Fibroblast of pulmonary artery (primary cell): ENCODE measurements around the gene ODF4.

ENCODE experiments used
- DNase-seq: peaks from one replicate; pipeline ENCODE4 v3.0.0-alpha.2; 2010; ENCODE audit warnings: low read depth
- H3K4me3 ChIP-seq: replicated peaks from 2 replicates; pipeline ENCODE4 v1.5.1; 2011; ENCODE audit warnings: low read depth, mild to moderate bottlenecking, control low read depth, low read length, moderate library complexity
- CTCF ChIP-seq: IDR thresholded peaks from 2 replicates; pipeline ENCODE4 v1.5.1; 2011; ENCODE audit warnings: mild to moderate bottlenecking, control low read depth, low read length, inconsistent platforms; ENCODE audit errors: missing control alignments

The ODF4 gene

DNA sequence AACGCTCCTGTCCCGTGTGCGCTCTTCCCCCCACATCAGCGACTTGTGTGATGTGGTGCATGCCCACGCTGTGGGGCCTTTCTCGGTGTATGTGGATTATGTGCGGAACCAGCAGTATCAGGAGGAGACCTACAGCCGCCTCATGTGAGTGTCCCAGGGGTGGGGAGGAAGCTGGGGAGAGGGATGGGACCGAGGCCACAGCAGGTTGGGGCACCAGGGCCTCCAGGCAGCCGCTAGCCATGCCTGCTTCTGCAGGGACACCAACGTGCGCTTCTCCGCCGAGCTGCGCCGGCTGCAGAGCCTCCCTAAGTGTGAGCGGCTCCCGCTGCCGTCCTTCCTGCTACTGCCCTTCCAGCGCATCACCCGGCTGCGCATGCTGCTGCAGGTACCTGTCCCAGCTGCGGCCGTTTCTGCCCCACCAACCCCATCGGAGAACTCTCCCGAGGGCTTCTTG, 23.8 kb upstream of the ODF4 start:
- TF ChIP-seq CTCF, result no peak

GRCh38 chr17:8318010-8318935, 21.4 kb upstream of the ODF4 start:
- no peak for DNase-seq
- H3K4me3 ChIP-seq, result no peak overlapping the region
- no peak for TF ChIP-seq CTCF

More for the DNA sequence above, 23.8 kb upstream of the ODF4 start:
- no peak overlapping the region for H3K4me3 ChIP-seq
- no peak for DNase-seq

DNA sequence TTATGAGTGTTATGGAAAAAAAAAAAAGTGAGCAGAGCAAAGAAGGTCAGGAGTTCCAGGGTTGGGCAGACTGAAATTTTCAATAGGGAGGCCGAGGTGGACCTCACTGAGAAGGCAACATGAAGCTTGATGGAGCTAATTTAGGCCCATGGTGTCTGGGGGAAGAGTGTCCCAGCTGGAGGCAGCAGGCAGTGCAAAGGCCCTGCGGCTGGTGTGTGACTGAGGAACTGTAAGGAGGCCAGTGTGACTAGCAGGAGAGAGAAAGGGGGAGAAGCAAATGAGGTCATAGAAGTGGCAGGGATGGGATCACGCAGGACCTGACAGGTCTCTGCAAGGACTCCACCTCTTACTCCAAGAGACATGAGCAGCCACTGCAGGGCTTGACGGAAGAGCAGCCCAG, 19.4 kb upstream of the ODF4 start:
- no peak for TF ChIP-seq CTCF
- H3K4me3 ChIP-seq, result no peak overlapping the region
- no peak for DNase-seq

DNA sequence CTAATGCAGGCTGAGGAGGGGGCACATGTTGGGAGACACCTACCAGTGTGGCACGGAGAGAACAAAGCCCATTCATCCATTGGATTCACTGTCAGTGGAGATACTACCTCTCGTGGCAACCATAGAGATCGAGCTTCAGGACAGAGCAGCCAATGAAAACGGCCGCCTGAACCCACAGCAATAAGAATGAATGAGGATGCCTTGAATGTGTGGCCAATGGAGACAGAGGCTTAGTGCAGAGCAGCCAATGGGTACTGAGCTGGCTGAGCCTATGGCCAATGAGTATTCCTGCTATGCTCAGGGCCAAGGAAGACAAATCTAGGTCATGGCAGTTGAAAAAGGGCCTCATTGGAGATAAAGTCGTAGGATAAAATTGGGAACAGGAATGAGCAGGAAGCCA, 18.6 kb upstream of the ODF4 start:
- no peak for TF ChIP-seq CTCF
- no peak overlapping the region for H3K4me3 ChIP-seq
- no peak for DNase-seq

- TF ChIP-seq CTCF, result no peak
- no peak for DNase-seq
- no peak overlapping the region for H3K4me3 ChIP-seq
These were observed 17.6 kb upstream of the ODF4 start for GRCh38 chr17:8322061-8322460.

DNA sequence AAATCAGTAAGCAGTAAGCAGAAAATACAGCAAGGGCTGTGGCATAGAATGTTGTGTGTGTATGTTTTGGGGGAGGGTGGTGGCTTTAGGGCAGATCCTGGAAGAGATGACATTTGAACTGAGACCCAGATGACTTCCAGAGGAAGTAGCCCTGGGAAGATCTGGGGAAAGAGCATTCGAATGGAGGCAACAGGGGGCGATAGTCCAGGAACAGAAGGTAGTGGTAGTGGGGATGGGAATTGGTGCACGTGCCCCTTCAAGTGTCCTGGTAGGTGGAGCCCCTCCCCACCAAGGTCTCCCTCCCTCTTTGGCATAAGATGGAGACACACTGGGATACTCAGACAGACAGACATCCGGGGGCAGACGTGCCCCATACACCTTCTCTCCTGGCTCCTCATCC, 15.5 kb upstream of the ODF4 start:
- no peak for DNase-seq
- TF ChIP-seq CTCF, result no peak
- H3K4me3 ChIP-seq, result no peak overlapping the region

DNA sequence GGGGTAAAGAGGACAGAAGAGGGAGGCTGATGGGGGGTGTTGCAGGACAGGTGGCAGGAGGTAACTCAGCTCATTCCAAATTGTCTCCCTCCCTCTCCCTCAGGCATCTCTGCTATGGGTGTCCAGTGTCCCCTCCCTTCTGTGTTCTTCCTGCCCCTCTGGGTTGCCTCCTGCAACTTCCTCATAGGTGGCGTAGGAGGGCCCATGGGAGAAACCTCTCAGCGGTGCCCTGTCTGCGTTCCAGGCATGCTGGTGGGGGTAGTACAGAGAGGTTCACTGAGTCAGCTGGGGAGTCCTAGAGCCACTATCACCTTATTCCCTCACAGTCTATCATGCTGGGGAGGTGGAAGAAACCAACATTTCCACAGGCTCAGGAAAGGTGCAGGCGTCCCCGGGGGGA, 14.7 kb upstream of the ODF4 start:
- no peak for DNase-seq
- no peak for TF ChIP-seq CTCF
- no peak overlapping the region for H3K4me3 ChIP-seq
